Cardiac atrium fibroblast (primary cell): ENCODE data around the gene NBPF15. TPM values are rescaled to one million over a fixed set of nuclear protein-coding genes. Genes with fewer than 3 reads are reported as not detected.

ENCODE experiments used
- total RNA-seq: library from RNA; depleted of rRNA; stranded (reverse); fragments of >200 nt; gene quantifications from 2 replicates; pipeline ENCODE4 v1.2.3, GENCODE V29; 2015

Gene NBPF15, protein sequence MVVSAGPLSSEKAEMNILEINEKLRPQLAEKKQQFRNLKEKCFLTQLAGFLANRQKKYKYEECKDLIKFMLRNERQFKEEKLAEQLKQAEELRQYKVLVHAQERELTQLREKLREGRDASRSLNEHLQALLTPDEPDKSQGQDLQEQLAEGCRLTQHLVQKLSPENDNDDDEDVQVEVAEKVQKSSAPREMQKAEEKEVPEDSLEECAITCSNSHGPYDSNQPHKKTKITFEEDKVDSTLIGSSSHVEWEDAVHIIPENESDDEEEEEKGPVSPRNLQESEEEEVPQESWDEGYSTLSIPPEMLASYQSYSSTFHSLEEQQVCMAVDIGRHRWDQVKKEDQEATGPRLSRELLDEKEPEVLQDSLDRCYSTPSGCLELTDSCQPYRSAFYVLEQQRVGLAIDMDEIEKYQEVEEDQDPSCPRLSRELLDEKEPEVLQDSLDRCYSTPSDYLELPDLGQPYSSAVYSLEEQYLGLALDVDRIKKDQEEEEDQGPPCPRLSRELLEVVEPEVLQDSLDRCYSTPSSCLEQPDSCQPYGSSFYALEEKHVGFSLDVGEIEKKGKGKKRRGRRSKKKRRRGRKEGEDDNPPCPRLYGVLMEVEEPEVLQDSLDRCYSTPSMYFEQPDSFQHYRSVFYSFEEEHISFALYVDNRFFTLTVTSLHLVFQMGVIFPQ
- 17.0 and 21.1 TPM in 2 replicates for total RNA-seq

GRCh38 chr1:144461136-144461759, at the start of gene NBPF15:
Gene NBPF15, minus strand, starts transcription at chr1:144461669. Its CDS starts 21,666 bp downstream, at chr1:144440003.

Other genes with a start within 250 kb of the NBPF15 start
- not detected in 2 replicates for gene PPIAL4E, start 88.0 kb downstream of the NBPF15 start, total RNA-seq
- not detected in 2 replicates for gene PPIAL4F, start 131.2 kb upstream of the NBPF15 start, total RNA-seq